Thoracic aorta (tissue), 2 donors: ENCODE measurements around the gene LRRC74B. TPM values are rescaled to one million over a fixed set of nuclear protein-coding genes. Genes with fewer than 3 reads are reported as not detected.

Experiments
- ATAC-seq: fragments of 150-250 bp; one replicate; pipeline ENCODE4 v1.8.0; 2017; ENCODE audit warnings: low read depth; ENCODE audit not compliant: insufficient number of reproducible peaks, low FRiP score
- DNase-seq: peaks from one replicate; pipeline ENCODE4 v3.0.0-alpha.2; 2020; ENCODE audit warnings: low spot score
- H3K27ac ChIP-seq, 2 donors: fragments of 200-600 bp; sonication (generic); 1 replicate in 1 of 2; 2 replicates in 1 of 2; pipeline ENCODE4 v1.5.1; 2016; ENCODE audit warnings: mild to moderate bottlenecking in 2 of 2, moderate library complexity in 2 of 2
- H3K27me3 ChIP-seq: fragments of 200-600 bp; sonication (generic); replicated peaks from 2 replicates; pipeline ENCODE4 v1.6.0; 2016; ENCODE audit warnings: mild to moderate bottlenecking; ENCODE audit not compliant: insufficient read depth
- H3K36me3 ChIP-seq: fragments of 200-600 bp; sonication (generic); one replicate; pipeline ENCODE4 v1.5.1; 2016
- H3K4me1 ChIP-seq, 2 donors: fragments of 200-600 bp; sonication (generic); 1 replicate in 1 of 2; 2 replicates in 1 of 2; pipeline versions ENCODE4 v1.5.1 to v1.6.0; 2016; ENCODE audit warnings: low read depth in 2 of 2, mild to moderate bottlenecking in 1 of 2; ENCODE audit not compliant: control insufficient read depth in 1 of 2
- H3K4me3 ChIP-seq: fragments of 200-600 bp; sonication (generic); 2 replicates; pipeline ENCODE4 v1.5.1; 2016; ENCODE audit warnings: mild to moderate bottlenecking
- H3K9me3 ChIP-seq: fragments of 200-600 bp; sonication (generic); 2 replicates; pipeline ENCODE4 v1.5.1; 2016
- total RNA-seq, 2 donors: library from RNA; depleted of rRNA; stranded (reverse); fragments of >200 nt; gene quantifications; one replicate each; pipeline versions ENCODE4 v1.1.0 to v1.2.3, GENCODE V29; 2016
- TF ChIP-seq, protein P1 (sequence below): fragments of 200-600 bp; sonication (generic); IDR thresholded peaks from one replicate; pipeline ENCODE4 v1.5.1; 2019; ENCODE audit warnings: antibody characterized with exemption

The LRRC74B gene
- total RNA-seq, 2 donors from 2014 or later = not detected

DNA sequence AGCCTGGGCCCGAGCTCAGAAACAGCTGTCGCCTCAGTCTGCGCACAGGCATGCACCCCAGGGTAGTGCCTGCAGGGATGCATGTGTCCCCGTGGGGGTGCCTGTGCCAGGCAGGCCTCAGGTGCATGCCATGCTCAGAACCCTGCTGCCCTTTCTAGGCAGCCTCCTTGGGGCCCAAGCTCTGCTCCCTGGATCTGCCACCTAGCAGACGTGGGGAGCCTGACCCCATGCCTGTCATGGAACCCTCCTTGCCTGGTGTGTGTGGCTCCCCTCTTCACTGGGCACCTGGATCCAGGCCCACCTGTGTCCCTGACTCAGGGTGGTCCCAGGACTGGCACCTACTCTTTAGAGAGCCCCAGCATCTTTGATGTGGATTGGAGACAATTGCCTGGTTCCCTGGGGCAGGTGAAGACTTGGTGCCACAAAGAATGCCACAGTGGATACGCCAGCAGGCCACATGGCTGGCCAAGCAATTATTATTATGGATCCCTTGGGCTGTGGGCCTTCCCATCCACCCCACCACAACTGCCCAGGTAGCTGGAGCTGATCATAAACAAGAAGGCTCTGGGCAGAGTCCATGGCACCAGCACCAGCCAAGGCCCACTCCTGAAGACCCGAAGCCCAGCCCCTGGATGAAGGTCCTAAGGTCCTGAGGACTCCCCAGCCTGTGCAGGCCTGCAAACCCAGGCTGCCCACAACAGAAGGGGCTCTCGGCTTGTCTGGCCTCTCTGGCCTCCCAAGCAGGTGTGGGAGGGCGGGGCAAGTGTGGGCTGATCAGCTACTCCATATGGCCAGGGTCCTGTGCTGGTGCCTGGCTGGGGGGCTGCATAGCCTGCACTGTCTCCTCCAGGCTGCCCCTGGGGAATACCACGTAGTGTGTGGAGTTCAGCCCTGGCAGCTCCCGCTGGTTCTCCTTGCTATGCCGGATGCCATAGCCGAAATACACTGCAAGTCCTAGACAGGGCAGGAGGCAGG is 17.2 kb upstream of the LRRC74B start:
- H3K4me1 ChIP-seq = no peaks in the 10 kb centered on the region
- H3K4me3 ChIP-seq = no peak overlapping the region
- DNase-seq = no peak
- ATAC-seq = no peak
- no peaks in the 10 kb centered on the region for H3K27me3 ChIP-seq
- TF ChIP-seq, protein P1, sequence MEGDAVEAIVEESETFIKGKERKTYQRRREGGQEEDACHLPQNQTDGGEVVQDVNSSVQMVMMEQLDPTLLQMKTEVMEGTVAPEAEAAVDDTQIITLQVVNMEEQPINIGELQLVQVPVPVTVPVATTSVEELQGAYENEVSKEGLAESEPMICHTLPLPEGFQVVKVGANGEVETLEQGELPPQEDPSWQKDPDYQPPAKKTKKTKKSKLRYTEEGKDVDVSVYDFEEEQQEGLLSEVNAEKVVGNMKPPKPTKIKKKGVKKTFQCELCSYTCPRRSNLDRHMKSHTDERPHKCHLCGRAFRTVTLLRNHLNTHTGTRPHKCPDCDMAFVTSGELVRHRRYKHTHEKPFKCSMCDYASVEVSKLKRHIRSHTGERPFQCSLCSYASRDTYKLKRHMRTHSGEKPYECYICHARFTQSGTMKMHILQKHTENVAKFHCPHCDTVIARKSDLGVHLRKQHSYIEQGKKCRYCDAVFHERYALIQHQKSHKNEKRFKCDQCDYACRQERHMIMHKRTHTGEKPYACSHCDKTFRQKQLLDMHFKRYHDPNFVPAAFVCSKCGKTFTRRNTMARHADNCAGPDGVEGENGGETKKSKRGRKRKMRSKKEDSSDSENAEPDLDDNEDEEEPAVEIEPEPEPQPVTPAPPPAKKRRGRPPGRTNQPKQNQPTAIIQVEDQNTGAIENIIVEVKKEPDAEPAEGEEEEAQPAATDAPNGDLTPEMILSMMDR = no peak
- H3K36me3 ChIP-seq = no peaks in the 10 kb centered on the region
- no peaks in the 10 kb centered on the region for H3K9me3 ChIP-seq
- no peak overlapping the region for H3K27ac ChIP-seq

DNA sequence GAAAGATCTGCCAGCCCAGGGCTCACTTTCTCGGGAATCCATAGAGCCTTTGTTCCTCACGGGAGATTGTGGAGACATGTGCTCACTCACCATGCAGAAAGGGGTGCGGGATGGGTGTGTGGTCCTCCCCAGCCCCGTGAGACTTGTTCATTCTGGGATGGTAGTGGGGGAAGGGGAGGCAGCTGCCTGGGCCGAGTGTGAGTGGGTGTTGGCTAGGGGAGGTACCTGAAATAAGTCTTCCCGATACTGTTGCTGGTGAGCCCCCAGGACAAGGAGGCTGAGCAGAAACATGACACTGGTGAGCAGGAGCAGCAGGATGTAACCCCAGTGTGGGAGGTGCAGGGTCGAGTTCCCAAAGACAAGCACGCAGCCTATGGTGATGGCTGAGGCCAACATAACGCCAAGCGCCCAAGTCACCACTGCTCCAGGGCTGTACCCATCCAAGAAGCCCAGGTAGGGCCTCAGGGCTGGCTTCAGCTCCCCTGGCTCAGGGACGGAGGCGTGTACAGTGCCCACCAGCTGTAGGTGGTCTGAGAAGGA is 16.2 kb upstream of the LRRC74B start:
- DNase-seq (no peak), ATAC-seq (no peak)
- Histone ChIP-seq H3K27me3 (no peaks in the 10 kb centered on the region), H3K4me1 (no peaks in the 10 kb centered on the region), H3K4me3 (no peak overlapping the region), H3K36me3 (no peaks in the 10 kb centered on the region), H3K9me3 (no peaks in the 10 kb centered on the region), H3K27ac (no peak overlapping the region)
- TF ChIP-seq, protein P1 = no peak

DNA sequence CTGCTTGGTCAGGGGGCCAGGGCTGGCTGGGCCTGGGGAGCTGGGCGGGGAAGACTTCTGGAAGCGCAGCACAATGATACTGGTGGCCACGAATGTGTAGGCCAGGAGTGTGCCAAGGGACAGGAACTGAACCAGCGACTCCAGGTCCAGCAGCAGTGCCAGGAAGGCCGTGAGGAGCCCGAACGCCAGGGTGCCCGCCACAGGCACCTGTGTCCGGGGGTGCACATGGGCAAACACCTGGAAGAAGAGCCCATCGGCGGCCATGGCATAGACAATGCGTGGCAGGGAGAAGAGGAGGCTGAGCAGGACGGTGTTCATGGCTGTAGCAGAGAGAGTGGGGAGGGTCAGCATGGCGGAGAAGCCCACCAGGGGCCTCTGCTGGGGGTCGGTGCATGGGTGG is 15.7 kb upstream of the LRRC74B start:
- ATAC-seq = no peak
- Histone ChIP-seq H3K9me3 (no peaks in the 10 kb centered on the region), H3K36me3 (no peaks in the 10 kb centered on the region), H3K27me3 (no peaks in the 10 kb centered on the region), H3K4me1 (no peaks in the 10 kb centered on the region), H3K4me3 (no peak overlapping the region), H3K27ac (no peak overlapping the region)
- DNase-seq = no peak
- TF ChIP-seq, protein P1 = no peak

DNA sequence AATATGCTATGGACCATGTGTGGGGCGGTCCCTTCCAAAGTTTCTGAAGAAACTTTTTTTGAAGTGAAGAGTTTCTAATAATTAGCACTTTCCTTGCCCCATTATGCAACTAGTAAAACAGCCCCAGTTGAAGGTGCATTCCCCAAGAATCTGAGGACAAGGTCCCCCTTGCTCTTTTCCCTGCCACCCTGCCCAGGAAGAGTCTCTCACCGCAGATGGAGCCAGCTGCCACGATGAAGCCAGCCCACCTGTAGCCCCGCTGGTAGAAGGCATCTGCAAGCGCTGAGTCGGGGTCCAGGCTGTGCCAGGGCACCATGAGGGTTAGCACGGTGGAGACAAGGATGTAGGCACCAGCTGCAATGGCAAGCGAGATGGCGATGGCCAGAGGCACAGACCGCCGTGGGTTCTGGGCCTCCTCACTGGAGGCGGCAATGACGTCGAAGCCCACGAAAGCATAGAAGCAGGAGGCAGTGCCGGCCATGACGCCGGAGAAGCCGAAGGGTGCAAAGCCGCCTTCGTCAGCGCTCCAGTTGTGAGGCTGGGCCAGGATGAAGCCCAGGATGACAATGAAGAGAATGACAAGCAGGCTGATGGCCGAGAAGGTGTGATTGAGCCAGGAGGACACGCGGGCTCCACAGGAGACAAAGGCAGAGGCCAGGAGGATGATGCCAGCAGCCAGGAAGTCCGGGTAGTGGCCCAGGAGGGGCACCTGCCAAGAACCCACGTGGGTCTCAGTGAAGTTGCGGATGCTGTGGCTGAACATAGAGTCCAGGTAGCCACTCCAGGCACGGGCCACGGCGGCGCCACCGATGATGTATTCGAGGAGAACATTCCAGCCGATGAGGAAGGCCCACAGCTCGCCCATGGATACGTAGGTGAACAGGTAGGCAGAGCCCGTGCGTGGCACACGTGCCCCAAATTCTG is 14.9 kb upstream of the LRRC74B start:
- no peaks in the 10 kb centered on the region for H3K27me3 ChIP-seq
- no peak overlapping the region for H3K27ac ChIP-seq
- no peaks in the 10 kb centered on the region for H3K36me3 ChIP-seq
- no peak overlapping the region for H3K4me3 ChIP-seq
- H3K9me3 ChIP-seq = no peaks in the 10 kb centered on the region
- H3K4me1 ChIP-seq = no peaks in the 10 kb centered on the region
- TF ChIP-seq, protein P1 = no peak
- DNase-seq (no peak), ATAC-seq (no peak)
